Measurements from ENCODE around the gene DOCK2.
"Not testable (repeated sequence)": the region's sequence is repeated elsewhere in the genome, so short reads cannot be mapped to it uniquely, and the experiment has no call there.

DOCK2 gene

DNA sequence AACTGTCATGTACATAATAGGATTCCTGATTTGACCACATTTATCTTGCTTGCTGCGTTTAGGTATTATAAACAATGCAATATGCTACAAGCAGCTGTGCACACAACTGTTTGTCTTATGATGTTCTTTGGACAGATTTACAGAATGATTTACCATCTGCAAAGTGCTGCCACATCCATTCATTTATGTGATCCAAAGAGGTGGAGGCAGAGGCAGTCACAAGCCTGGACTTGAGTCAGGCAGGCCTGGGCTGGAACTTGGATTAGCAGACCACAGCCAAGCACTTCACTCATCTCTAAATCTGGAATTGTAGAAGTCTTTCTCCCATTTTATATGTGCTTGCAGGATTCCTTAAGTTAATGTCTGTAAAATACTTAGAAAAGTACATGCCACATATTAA is 194.3 kb downstream of the DOCK2 start:
- Histone ChIP-seq H3K4me3 (ENCODE audit: low read length) (no peak overlapping the region), H4K20me1 (ENCODE audit: insufficient read depth, low read length) (no peaks in the 10 kb centered on the region), H3K4me2 (ENCODE audit: low read depth, low read length) (no peak overlapping the region), H3K27ac (ENCODE audit: low read length) (no peak overlapping the region), H3K36me3 (replicated peaks; ENCODE audit: insufficient read depth, low read length) (no peaks in the 10 kb centered on the region), H3K9ac (ENCODE audit: low read length) (no peak overlapping the region), H2AFZ (ENCODE audit: low read length) (no peak overlapping the region), H3K4me1 (ENCODE audit: low read length) (no peaks in the 10 kb centered on the region), H3K79me2 (ENCODE audit: low read length) (no peaks in the 10 kb centered on the region), H3K27me3 (replicated peaks; ENCODE audit: insufficient read depth, low read length) (no peaks in the 10 kb centered on the region), H3F3A (ENCODE audit: insufficient read depth, low read length) (no peaks in the 10 kb centered on the region), H3K9me3 (replicated peaks; ENCODE audit: insufficient read depth, low read length) (no peaks in the 10 kb centered on the region), H3K9me2 (replicated peaks; ENCODE audit: insufficient read depth, low read length) (no peaks in the 10 kb centered on the region)
- TF ChIP-seq, protein P1, sequence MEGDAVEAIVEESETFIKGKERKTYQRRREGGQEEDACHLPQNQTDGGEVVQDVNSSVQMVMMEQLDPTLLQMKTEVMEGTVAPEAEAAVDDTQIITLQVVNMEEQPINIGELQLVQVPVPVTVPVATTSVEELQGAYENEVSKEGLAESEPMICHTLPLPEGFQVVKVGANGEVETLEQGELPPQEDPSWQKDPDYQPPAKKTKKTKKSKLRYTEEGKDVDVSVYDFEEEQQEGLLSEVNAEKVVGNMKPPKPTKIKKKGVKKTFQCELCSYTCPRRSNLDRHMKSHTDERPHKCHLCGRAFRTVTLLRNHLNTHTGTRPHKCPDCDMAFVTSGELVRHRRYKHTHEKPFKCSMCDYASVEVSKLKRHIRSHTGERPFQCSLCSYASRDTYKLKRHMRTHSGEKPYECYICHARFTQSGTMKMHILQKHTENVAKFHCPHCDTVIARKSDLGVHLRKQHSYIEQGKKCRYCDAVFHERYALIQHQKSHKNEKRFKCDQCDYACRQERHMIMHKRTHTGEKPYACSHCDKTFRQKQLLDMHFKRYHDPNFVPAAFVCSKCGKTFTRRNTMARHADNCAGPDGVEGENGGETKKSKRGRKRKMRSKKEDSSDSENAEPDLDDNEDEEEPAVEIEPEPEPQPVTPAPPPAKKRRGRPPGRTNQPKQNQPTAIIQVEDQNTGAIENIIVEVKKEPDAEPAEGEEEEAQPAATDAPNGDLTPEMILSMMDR (IDR thresholded peaks at IDR 0.05; ENCODE audit: low read length) = no peak
- no peak for TF ChIP-seq EZH2phosphoT487 (IDR thresholded peaks at IDR 0.05; ENCODE audit: low read length)
- no peak for TF ChIP-seq EZH2 (optimal IDR thresholded peaks at IDR 0.05; ENCODE audit: low read depth, low read length)
- no peak for DNase-seq

DNA sequence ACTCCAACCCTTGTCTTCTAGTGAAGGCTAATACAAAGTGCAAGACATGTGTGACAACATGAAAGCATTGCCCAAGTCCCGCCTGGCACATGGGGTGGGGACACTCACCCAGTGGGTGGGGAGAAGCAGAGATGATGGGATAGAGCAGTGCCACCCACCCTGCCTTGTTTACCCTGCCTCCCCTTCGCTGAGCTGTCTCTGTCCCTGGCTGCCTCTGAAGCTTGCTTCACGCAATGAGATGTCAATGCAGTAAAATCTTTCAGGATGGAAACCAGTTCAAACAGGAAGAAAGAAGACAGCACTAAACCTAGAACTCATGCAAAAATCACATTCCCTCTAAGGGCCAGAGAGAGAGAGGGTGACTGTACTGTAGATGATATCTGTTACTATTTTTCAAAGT is 195.2 kb downstream of the DOCK2 start:
- TF ChIP-seq EZH2phosphoT487 (IDR thresholded peaks at IDR 0.05; ENCODE audit: low read length) (no peak), EZH2 (optimal IDR thresholded peaks at IDR 0.05; ENCODE audit: low read depth, low read length) (no peak)
- TF ChIP-seq, protein P1 (IDR thresholded peaks at IDR 0.05; ENCODE audit: low read length) = no peak
- Histone ChIP-seq H3K27me3 (replicated peaks; ENCODE audit: insufficient read depth, low read length) (no peaks in the 10 kb centered on the region), H3K4me2 (ENCODE audit: low read depth, low read length) (no peak overlapping the region), H4K20me1 (ENCODE audit: insufficient read depth, low read length) (no peaks in the 10 kb centered on the region), H3K9ac (ENCODE audit: low read length) (no peak overlapping the region), H3K79me2 (ENCODE audit: low read length) (no peaks in the 10 kb centered on the region), H3K36me3 (replicated peaks; ENCODE audit: insufficient read depth, low read length) (no peaks in the 10 kb centered on the region), H3K4me1 (ENCODE audit: low read length) (no peaks in the 10 kb centered on the region), H3F3A (ENCODE audit: insufficient read depth, low read length) (no peaks in the 10 kb centered on the region), H2AFZ (ENCODE audit: low read length) (no peak overlapping the region), H3K9me3 (replicated peaks; ENCODE audit: insufficient read depth, low read length) (no peaks in the 10 kb centered on the region), H3K27ac (ENCODE audit: low read length) (no peak overlapping the region), H3K9me2 (replicated peaks; ENCODE audit: insufficient read depth, low read length) (no peaks in the 10 kb centered on the region), H3K4me3 (ENCODE audit: low read length) (no peak overlapping the region)
- no peak for DNase-seq

DNA sequence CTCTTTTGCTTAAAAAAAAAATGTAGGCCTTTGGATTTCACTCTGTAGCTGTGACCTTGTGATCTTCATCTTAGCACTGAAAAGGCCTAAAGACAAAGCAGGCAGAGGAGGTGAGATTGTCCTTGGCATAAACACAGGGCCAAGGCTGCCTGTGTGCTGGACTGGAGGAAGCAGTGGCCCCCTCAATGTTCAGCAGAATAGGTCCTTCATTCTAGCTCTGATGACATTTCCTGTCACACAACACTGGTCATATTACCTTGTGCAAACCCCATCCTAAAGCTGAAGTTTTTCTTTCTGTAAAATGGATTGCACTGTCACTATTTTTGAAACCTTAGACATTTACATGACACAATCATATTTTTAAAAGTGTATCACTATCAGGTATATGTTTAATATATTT is 195.8 kb downstream of the DOCK2 start:
- no peaks in the 10 kb centered on the region for H3K27me3 ChIP-seq (replicated peaks; ENCODE audit: insufficient read depth, low read length)
- H3K4me1 ChIP-seq (ENCODE audit: low read length) = no peaks in the 10 kb centered on the region
- H2AFZ ChIP-seq (ENCODE audit: low read length) = no peak overlapping the region
- no peaks in the 10 kb centered on the region for H3K36me3 ChIP-seq (replicated peaks; ENCODE audit: insufficient read depth, low read length)
- no peak for TF ChIP-seq EZH2phosphoT487 (IDR thresholded peaks at IDR 0.05; ENCODE audit: low read length)
- TF ChIP-seq, protein P1 (IDR thresholded peaks at IDR 0.05; ENCODE audit: low read length) = no peak
- no peak for TF ChIP-seq EZH2 (optimal IDR thresholded peaks at IDR 0.05; ENCODE audit: low read depth, low read length)
- no peak overlapping the region for H3K4me3 ChIP-seq (ENCODE audit: low read length)
- H3K79me2 ChIP-seq (ENCODE audit: low read length) = no peaks in the 10 kb centered on the region
- no peak overlapping the region for H3K27ac ChIP-seq (ENCODE audit: low read length)
- H3K9ac ChIP-seq (ENCODE audit: low read length) = no peak overlapping the region
- H3F3A ChIP-seq (ENCODE audit: insufficient read depth, low read length) = no peaks in the 10 kb centered on the region
- no peaks in the 10 kb centered on the region for H4K20me1 ChIP-seq (ENCODE audit: insufficient read depth, low read length)
- no peaks in the 10 kb centered on the region for H3K9me2 ChIP-seq (replicated peaks; ENCODE audit: insufficient read depth, low read length)
- no peak for DNase-seq
- no peaks in the 10 kb centered on the region for H3K9me3 ChIP-seq (replicated peaks; ENCODE audit: insufficient read depth, low read length)
- no peak overlapping the region for H3K4me2 ChIP-seq (ENCODE audit: low read depth, low read length)

DNA sequence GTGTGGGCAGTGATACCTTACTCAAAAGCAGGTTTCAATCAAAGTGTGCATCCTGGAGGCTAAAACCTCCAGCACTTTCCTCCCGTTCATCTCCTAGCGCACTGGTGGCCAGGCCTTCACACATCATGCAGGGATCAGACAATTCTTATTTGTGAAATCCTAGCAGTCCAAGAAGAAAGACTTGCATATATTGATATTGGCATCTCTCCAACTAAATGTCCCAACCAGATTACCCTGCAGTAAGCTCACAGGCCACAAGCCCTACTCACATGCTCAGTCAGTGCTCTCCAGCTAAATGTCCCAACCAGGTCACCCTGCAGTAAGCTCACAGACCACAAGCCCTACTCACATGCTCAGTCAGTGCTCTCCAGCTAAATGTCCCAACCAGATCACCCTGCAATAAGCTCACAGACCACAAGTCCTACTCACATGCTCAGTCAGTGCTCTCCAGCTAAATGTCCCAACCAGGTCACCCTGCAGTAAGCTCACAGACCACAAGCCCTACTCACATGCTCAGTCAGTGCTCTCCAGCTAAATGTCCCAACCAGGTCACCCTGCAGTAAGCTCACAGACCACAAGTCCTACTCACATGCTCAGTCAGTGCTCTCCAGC is 196.7 kb downstream of the DOCK2 start:
- not testable (repeated sequence) for H3K4me3 ChIP-seq (ENCODE audit: low read length); H3K79me2 ChIP-seq (ENCODE audit: low read length); H3F3A ChIP-seq (ENCODE audit: insufficient read depth, low read length); H3K36me3 ChIP-seq (replicated peaks; ENCODE audit: insufficient read depth, low read length); H3K9me3 ChIP-seq (replicated peaks; ENCODE audit: insufficient read depth, low read length); H3K27me3 ChIP-seq (replicated peaks; ENCODE audit: insufficient read depth, low read length); H2AFZ ChIP-seq (ENCODE audit: low read length); H3K9ac ChIP-seq (ENCODE audit: low read length); H3K4me2 ChIP-seq (ENCODE audit: low read depth, low read length); H4K20me1 ChIP-seq (ENCODE audit: insufficient read depth, low read length); H3K4me1 ChIP-seq (ENCODE audit: low read length); DNase-seq; H3K9me2 ChIP-seq (replicated peaks; ENCODE audit: insufficient read depth, low read length); H3K27ac ChIP-seq (ENCODE audit: low read length)

DNA sequence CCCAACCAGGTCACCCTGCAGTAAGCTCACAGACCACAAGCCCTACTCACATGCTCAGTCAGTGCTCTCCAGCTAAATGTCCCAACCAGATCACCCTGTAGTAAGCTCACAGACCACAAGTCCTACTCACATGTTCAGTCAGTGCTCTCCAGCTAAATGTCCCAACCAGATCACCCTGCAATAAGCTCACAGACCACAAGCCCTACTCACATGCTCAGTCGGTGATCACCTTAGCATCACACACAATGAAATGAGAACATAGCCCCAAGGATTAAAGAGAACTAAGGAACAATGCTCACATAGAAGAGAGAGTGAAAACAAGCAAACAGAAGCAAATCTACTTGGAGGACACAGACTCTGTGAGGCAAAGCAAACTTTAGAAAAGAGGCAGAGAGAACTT is 197.5 kb downstream of the DOCK2 start:
- not testable (repeated sequence) for H3K9me3 ChIP-seq (replicated peaks; ENCODE audit: insufficient read depth, low read length); H3K4me1 ChIP-seq (ENCODE audit: low read length); H3K9me2 ChIP-seq (replicated peaks; ENCODE audit: insufficient read depth, low read length); DNase-seq; H2AFZ ChIP-seq (ENCODE audit: low read length); H3K79me2 ChIP-seq (ENCODE audit: low read length); H4K20me1 ChIP-seq (ENCODE audit: insufficient read depth, low read length); H3K27me3 ChIP-seq (replicated peaks; ENCODE audit: insufficient read depth, low read length); H3F3A ChIP-seq (ENCODE audit: insufficient read depth, low read length); H3K4me2 ChIP-seq (ENCODE audit: low read depth, low read length); H3K4me3 ChIP-seq (ENCODE audit: low read length); H3K9ac ChIP-seq (ENCODE audit: low read length); H3K36me3 ChIP-seq (replicated peaks; ENCODE audit: insufficient read depth, low read length)
- 0 out of 2 replicates have a peak overlapping the region, but pooled peaks have one; percentile 11 for H3K27ac ChIP-seq (ENCODE audit: low read length)

Measured in MM.1S (cell line).